Measurements from ENCODE around the gene FAM118B. TPM values are rescaled to one million over a fixed set of nuclear protein-coding genes. Genes with fewer than 3 reads are reported as not detected.

Gene FAM118B
- total RNA-seq, 4 donors from 2014 or later: 7.6 to 11.1 (median 8.6) TPM

GRCh38 chr11:126290887-126291286 lies 79.3 kb downstream of the FAM118B start:
- no peak for DNase-seq (ENCODE audit: low spot score in 2 of 2)
- Histone ChIP-seq H3K4me1 (no peaks in the 10 kb centered on the region), H3K4me3 (no peak overlapping the region), H3K27me3 (no peaks in the 10 kb centered on the region), H3K36me3 (peaks cover 73% of the 10 kb centered on the region), H3K27ac (no peak overlapping the region), H3K9me3 (no peaks in the 10 kb centered on the region)
- 82% methylated on average over 12 of the region's 12 CpGs for WGBS
- TF ChIP-seq POLR2AphosphoS5 (IDR thresholded peaks at IDR 0.05) (no peak), CTCF (IDR thresholded peaks at IDR 0.05) (no peak), POLR2A (IDR thresholded peaks at IDR 0.05) (no peak)

GRCh38 chr11:126293726-126294125 lies 82.1 kb downstream of the FAM118B start:
- Histone ChIP-seq H3K4me3 (no peak overlapping the region), H3K9me3 (no peaks in the 10 kb centered on the region), H3K36me3 (peaks cover 73% of the 10 kb centered on the region), H3K4me1 (no peaks in the 10 kb centered on the region), H3K27ac (no peak overlapping the region), H3K27me3 (no peaks in the 10 kb centered on the region)
- 87% methylated on average over 4 of the region's 5 CpGs for WGBS
- DNase-seq (ENCODE audit: low spot score in 2 of 2): no peak
- TF ChIP-seq POLR2AphosphoS5 (IDR thresholded peaks at IDR 0.05) (no peak), CTCF (IDR thresholded peaks at IDR 0.05) (no peak), POLR2A (IDR thresholded peaks at IDR 0.05) (no peak), EP300 (IDR thresholded peaks at IDR 0.05) (no peak)

- TF ChIP-seq POLR2AphosphoS5 (IDR thresholded peaks at IDR 0.05) (no peak), CTCF (IDR thresholded peaks at IDR 0.05) (no peak), POLR2A (IDR thresholded peaks at IDR 0.05) (no peak), EP300 (IDR thresholded peaks at IDR 0.05) (no peak)
- Histone ChIP-seq H3K27ac (no peak overlapping the region), H3K27me3 (no peaks in the 10 kb centered on the region), H3K9me3 (no peaks in the 10 kb centered on the region), H3K4me1 (no peaks in the 10 kb centered on the region), H3K36me3 (peaks cover 49% of the 10 kb centered on the region), H3K4me3 (no peak overlapping the region)
- no peak for DNase-seq (ENCODE audit: low spot score in 2 of 2)
- 50% methylated on average over 2 of the region's 2 CpGs for WGBS
These were observed 85.4 kb downstream of the FAM118B start for GRCh38 chr11:126297004-126297403.

- Histone ChIP-seq H3K4me3 (peak within 1 kb of the TSS; percentile 78), H3K27me3 (no peaks in the 10 kb centered on the region), H3K9me3 (no peaks in the 10 kb centered on the region), H3K4me1 (peaks cover 15% of the 10 kb centered on the region), H3K36me3 (peaks cover 13% of the 10 kb centered on the region), H3K27ac (peak within 1 kb of the TSS; percentile 93)
- peak; percentile 92 for DNase-seq (ENCODE audit: low spot score in 2 of 2)
- TF ChIP-seq CTCF (IDR thresholded peaks at IDR 0.05) (no peak), POLR2A (IDR thresholded peaks at IDR 0.05) (peak in 1 of 2 donors; percentile 43), POLR2AphosphoS5 (IDR thresholded peaks at IDR 0.05) (peak in 2 of 3 donors; percentile 79 to 81)
- 4% methylated on average over 27 of the region's 61 CpGs for WGBS
These were observed 92.3 kb downstream of the FAM118B start, which contains the start of gene DCPS for GRCh38 chr11:126303623-126304456. TSS of gene DCPS (plus strand) at chr11:126304060. CDS start at chr11:126304081, 21 bp downstream.

GRCh38 chr11:126304457-126305075 lies 93.0 kb downstream of the FAM118B start:
- H3K4me3 ChIP-seq: peak overlapping the region; percentile 78
- peaks cover 13% of the 10 kb centered on the region for H3K36me3 ChIP-seq
- H3K27me3 ChIP-seq: no peaks in the 10 kb centered on the region
- 29% methylated on average over 12 of the region's 12 CpGs for WGBS
- DNase-seq (ENCODE audit: low spot score in 2 of 2): no peak
- no peaks in the 10 kb centered on the region for H3K9me3 ChIP-seq
- H3K27ac ChIP-seq: peak overlapping the region; percentile 93
- H3K4me1 ChIP-seq: peaks cover 15% of the 10 kb centered on the region
- TF ChIP-seq EP300 (IDR thresholded peaks at IDR 0.05) (no peak), POLR2A (IDR thresholded peaks at IDR 0.05) (no peak), POLR2AphosphoS5 (IDR thresholded peaks at IDR 0.05) (no peak), CTCF (IDR thresholded peaks at IDR 0.05) (no peak)
